Measurements from ENCODE around the gene IL12RB2. TPM values are rescaled to one million over a fixed set of nuclear protein-coding genes. Genes with fewer than 3 reads are reported as not detected.

The IL12RB2 gene
- total RNA-seq, 1 donor from 2014 or later: 221 TPM

GRCh38 chr1:67338642-67339041, 31.0 kb downstream of the IL12RB2 start:
- intact Hi-C loops (cut with micrococcal nuclease): loop anchor here (1.0 to 10.0 kb wide), 7 partner anchors 24 to 1524 kb away; no protein-coding TSS in a partner anchor
- Mint-ChIP-seq H3K27ac (peak overlapping the region; percentile 90), H3K4me1 (ENCODE audit: low read depth) (peaks cover 83% of the 10 kb centered on the region), H3K4me3 (peak overlapping the region; percentile 66), H3K9me3 (no peaks in the 10 kb centered on the region), H3K36me3 (ENCODE audit: low read depth) (peaks cover 80% of the 10 kb centered on the region), H3K27me3 (ENCODE audit: insufficient read depth) (no peaks in the 10 kb centered on the region)
- DNase-seq (ENCODE audit: low spot score): no peak

DNA sequence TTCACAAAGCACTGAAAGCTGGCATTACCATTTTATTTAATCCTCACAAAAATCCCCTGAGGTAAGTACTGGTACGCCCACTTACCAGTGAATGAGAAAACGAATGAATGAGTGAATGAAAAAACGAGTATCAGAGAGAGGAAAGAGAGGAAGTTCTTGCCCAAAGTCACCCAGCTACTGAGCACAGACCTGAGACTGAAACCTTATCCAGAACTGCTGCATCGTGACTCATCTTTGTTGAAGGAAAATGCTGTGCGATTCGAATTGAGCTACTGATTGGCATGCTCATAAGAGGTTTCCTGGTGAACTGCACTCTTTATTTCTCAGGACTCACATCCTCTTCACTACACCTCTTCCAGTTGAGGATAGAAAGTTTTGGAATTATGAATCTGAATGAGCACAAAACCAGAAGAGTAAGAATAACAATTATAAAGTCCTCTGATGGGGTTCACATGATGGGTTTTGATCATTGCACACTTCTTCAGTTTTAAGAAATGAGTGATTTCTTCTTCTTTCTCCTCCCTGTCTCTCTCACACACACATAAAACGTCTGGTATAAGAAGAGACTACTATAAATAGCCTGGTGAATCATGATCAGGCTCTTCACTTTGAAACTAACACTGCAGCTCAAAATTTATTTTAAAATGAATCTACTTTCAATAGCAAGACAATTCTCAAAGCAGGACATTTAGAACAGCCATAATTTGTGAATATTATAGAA, 32.1 kb downstream of the IL12RB2 start:
- H3K27ac Mint-ChIP-seq: peak overlapping the region; percentile 90
- H3K27me3 Mint-ChIP-seq (ENCODE audit: insufficient read depth): no peaks in the 10 kb centered on the region
- peaks cover 80% of the 10 kb centered on the region for H3K4me1 Mint-ChIP-seq (ENCODE audit: low read depth)
- H3K4me3 Mint-ChIP-seq: peak overlapping the region; percentile 66
- H3K36me3 Mint-ChIP-seq (ENCODE audit: low read depth): peaks cover 75% of the 10 kb centered on the region
- DNase-seq (ENCODE audit: low spot score): peak; percentile 47
- intact Hi-C loops (cut with micrococcal nuclease): loop anchor here (1.0 to 10.0 kb wide), 9 partner anchors 25 to 1525 kb away; no protein-coding TSS in a partner anchor
- H3K9me3 Mint-ChIP-seq: no peaks in the 10 kb centered on the region

DNA sequence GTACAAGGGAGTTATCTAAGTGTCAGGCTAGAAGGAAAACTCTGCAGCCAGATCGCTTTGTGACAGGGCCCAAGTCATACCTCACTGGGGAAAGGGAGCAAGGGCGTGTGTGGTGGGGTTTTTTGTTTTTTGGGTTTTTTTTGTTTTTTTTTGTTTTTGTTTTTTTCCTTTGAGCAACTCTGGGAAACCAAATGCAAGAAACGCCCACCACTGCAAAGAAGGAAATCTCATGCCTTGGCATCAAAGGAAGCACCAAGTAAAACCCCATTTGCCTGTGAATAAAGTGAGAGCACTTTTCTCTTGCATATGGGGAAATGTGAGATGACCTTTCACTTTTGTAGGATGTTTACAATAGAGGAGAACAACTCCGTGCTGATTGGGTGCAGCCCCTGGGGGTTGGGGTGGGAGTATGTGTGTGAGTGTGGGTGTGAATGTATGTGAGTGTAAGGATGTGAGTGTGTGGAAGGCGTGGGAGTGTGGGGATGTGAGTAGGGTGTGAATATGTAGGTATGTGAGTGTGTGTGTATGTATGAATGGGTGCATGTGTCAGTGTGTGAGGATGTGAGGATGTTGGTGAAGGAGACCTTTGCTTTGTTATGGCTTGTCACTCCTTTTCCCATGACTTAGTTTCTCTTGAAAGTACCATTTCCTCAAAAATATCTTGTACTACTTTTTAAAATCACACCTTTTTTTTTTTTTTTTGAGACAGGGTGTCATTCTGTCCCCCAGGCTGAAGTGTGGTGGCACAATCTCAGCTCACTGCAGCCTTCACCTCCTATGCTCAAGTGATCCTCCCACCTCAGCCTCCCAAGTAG, 34.6 kb downstream of the IL12RB2 start:
- H3K4me3 Mint-ChIP-seq: peak overlapping the region; percentile 27
- no peaks in the 10 kb centered on the region for H3K9me3 Mint-ChIP-seq
- H3K36me3 Mint-ChIP-seq (ENCODE audit: low read depth): peaks cover 63% of the 10 kb centered on the region
- no peaks in the 10 kb centered on the region for H3K27me3 Mint-ChIP-seq (ENCODE audit: insufficient read depth)
- DNase-seq (ENCODE audit: low spot score): peak; percentile 55
- H3K27ac Mint-ChIP-seq: peak overlapping the region; percentile 90
- intact Hi-C loops (cut with micrococcal nuclease): loop anchor here (1.0 to 2.0 kb wide), 3 partner anchors 8 to 68 kb away; no protein-coding TSS in a partner anchor
- H3K4me1 Mint-ChIP-seq (ENCODE audit: low read depth): peaks cover 71% of the 10 kb centered on the region

- H3K36me3 Mint-ChIP-seq (ENCODE audit: low read depth): peaks cover 63% of the 10 kb centered on the region
- no peaks in the 10 kb centered on the region for H3K9me3 Mint-ChIP-seq
- DNase-seq (ENCODE audit: low spot score): no peak
- H3K4me1 Mint-ChIP-seq (ENCODE audit: low read depth): peaks cover 70% of the 10 kb centered on the region
- H3K27ac Mint-ChIP-seq: peak overlapping the region; percentile 15
- H3K4me3 Mint-ChIP-seq: no peak overlapping the region
- no peaks in the 10 kb centered on the region for H3K27me3 Mint-ChIP-seq (ENCODE audit: insufficient read depth)
- intact Hi-C loops (cut with micrococcal nuclease): no loop called here
Measured at GRCh38 chr1:67345556-67345955, 37.9 kb downstream of the IL12RB2 start.

- intact Hi-C loops (cut with micrococcal nuclease): loop anchor here (2.0 kb wide), 1 partner anchor 154 kb away; no protein-coding TSS in a partner anchor
- Mint-ChIP-seq H3K4me3 (no peak overlapping the region), H3K27me3 (ENCODE audit: insufficient read depth) (no peaks in the 10 kb centered on the region), H3K4me1 (ENCODE audit: low read depth) (peaks cover 60% of the 10 kb centered on the region), H3K27ac (no peak overlapping the region), H3K9me3 (no peaks in the 10 kb centered on the region), H3K36me3 (ENCODE audit: low read depth) (peaks cover 53% of the 10 kb centered on the region)
- DNase-seq (ENCODE audit: low spot score): no peak
Measured at GRCh38 chr1:67346982-67347381, 39.3 kb downstream of the IL12RB2 start.

- Mint-ChIP-seq H3K27ac (peak overlapping the region; percentile 51), H3K27me3 (ENCODE audit: insufficient read depth) (no peaks in the 10 kb centered on the region), H3K4me1 (ENCODE audit: low read depth) (peaks cover 62% of the 10 kb centered on the region), H3K36me3 (ENCODE audit: low read depth) (peaks cover 54% of the 10 kb centered on the region), H3K9me3 (no peaks in the 10 kb centered on the region), H3K4me3 (no peak overlapping the region)
- intact Hi-C loops (cut with micrococcal nuclease): loop anchor here (2.0 kb wide), 1 partner anchor 153 kb away; no protein-coding TSS in a partner anchor
- no peak for DNase-seq (ENCODE audit: low spot score)
Measured at GRCh38 chr1:67347688-67348472, 40.2 kb downstream of the IL12RB2 start.

DNA sequence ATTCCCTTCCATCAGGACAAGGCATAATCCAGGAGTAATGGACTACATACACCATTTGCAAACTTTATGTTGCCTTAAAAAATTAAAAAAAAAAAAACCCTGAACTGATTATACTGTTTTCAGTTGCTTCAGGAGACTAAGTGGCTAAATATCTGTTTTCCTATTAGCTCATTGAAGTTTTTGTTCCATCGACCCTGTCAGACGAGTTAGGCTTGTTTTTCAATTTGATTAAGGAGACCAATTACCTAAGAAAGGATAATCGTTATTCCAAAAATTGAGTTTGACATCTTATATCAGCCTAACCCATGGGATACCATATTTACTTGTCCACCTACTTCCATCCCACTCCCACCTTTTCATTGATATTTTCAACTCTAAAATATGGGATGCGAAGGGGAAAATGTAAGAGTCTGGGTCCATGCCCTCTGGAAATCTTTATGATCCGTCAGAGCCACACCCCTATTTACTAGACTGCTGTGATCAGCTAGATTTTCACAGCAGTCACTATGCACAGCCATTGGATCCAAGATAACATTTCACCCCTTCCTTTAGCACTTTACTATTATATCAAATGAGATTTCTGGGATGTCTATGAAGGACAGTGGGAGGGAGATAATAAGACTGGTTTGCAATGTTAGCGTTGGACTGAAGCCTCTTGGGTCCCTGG, 41.0 kb downstream of the IL12RB2 start:
- Mint-ChIP-seq H3K4me1 (ENCODE audit: low read depth) (peaks cover 63% of the 10 kb centered on the region), H3K27ac (peak overlapping the region; percentile 35), H3K9me3 (no peaks in the 10 kb centered on the region), H3K27me3 (ENCODE audit: insufficient read depth) (no peaks in the 10 kb centered on the region), H3K36me3 (ENCODE audit: low read depth) (peaks cover 53% of the 10 kb centered on the region), H3K4me3 (no peak overlapping the region)
- no peak for DNase-seq (ENCODE audit: low spot score)
- intact Hi-C loops (cut with micrococcal nuclease): no loop called here

- H3K4me3 Mint-ChIP-seq: no peak overlapping the region
- peak; percentile 48 for DNase-seq (ENCODE audit: low spot score)
- H3K9me3 Mint-ChIP-seq: no peaks in the 10 kb centered on the region
- no peaks in the 10 kb centered on the region for H3K27me3 Mint-ChIP-seq (ENCODE audit: insufficient read depth)
- H3K36me3 Mint-ChIP-seq (ENCODE audit: low read depth): peaks cover 60% of the 10 kb centered on the region
- intact Hi-C loops (cut with micrococcal nuclease): loop anchor here (1.0 to 5.0 kb wide), 2 partner anchors 8 to 77 kb away; no protein-coding TSS in a partner anchor
- H3K4me1 Mint-ChIP-seq (ENCODE audit: low read depth): peaks cover 68% of the 10 kb centered on the region
- H3K27ac Mint-ChIP-seq: peak overlapping the region; percentile 79
Measured at GRCh38 chr1:67350783-67351182, 43.1 kb downstream of the IL12RB2 start.

DNA sequence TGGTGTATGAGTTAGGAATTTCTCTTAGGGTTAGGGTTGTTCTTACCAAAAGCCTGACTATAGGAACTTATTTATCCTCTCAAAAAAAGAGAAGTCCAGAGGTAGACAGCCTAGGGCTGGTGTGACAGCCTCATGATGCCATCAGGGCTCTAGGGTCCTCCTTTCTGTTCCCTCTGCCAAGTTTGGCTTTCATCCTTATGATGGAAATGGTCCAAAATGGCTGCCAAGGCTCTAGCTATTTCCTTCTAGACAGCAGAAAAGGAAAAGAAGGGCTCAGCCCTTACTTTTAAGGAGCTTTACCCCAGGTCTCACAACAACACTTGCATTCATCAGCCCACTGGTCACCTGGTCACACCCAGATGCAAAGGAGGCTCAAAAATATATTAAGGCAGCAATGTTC, 44.5 kb downstream of the IL12RB2 start:
- H3K36me3 Mint-ChIP-seq (ENCODE audit: low read depth): peaks cover 62% of the 10 kb centered on the region
- intact Hi-C loops (cut with micrococcal nuclease): loop anchor here (5.0 kb wide), 1 partner anchor 75 kb away; no protein-coding TSS in a partner anchor
- H3K4me1 Mint-ChIP-seq (ENCODE audit: low read depth): peaks cover 71% of the 10 kb centered on the region
- no peak overlapping the region for H3K4me3 Mint-ChIP-seq
- no peak overlapping the region for H3K27ac Mint-ChIP-seq
- no peaks in the 10 kb centered on the region for H3K27me3 Mint-ChIP-seq (ENCODE audit: insufficient read depth)
- DNase-seq (ENCODE audit: low spot score): no peak
- H3K9me3 Mint-ChIP-seq: no peaks in the 10 kb centered on the region

GRCh38 chr1:67355745-67356424, 48.2 kb downstream of the IL12RB2 start:
- DNase-seq (ENCODE audit: low spot score): no peak
- peaks cover 59% of the 10 kb centered on the region for H3K36me3 Mint-ChIP-seq (ENCODE audit: low read depth)
- H3K4me1 Mint-ChIP-seq (ENCODE audit: low read depth): peaks cover 61% of the 10 kb centered on the region
- H3K9me3 Mint-ChIP-seq: no peaks in the 10 kb centered on the region
- H3K27ac Mint-ChIP-seq: peak overlapping the region; percentile 62
- no peak overlapping the region for H3K4me3 Mint-ChIP-seq
- intact Hi-C loops (cut with micrococcal nuclease): loop anchor here (2.0 kb wide), 1 partner anchor 13 kb away; no protein-coding TSS in a partner anchor
- H3K27me3 Mint-ChIP-seq (ENCODE audit: insufficient read depth): no peaks in the 10 kb centered on the region

GRCh38 chr1:67359592-67359991, 51.9 kb downstream of the IL12RB2 start:
- H3K36me3 Mint-ChIP-seq (ENCODE audit: low read depth): peaks cover 57% of the 10 kb centered on the region
- H3K27ac Mint-ChIP-seq: peak overlapping the region; percentile 77

More at GRCh38 chr1:67359592-67359991, 51.9 kb downstream of the IL12RB2 start:
- Mint-ChIP-seq H3K9me3 (no peaks in the 10 kb centered on the region), H3K4me3 (peak overlapping the region; percentile 10), H3K27me3 (ENCODE audit: insufficient read depth) (no peaks in the 10 kb centered on the region), H3K4me1 (ENCODE audit: low read depth) (peaks cover 46% of the 10 kb centered on the region)
- intact Hi-C loops (cut with micrococcal nuclease): no loop called here
- DNase-seq (ENCODE audit: low spot score): no peak

Data from activated T-helper 1 cell treated with anti-CD3 and anti-CD28 coated beads, Interleukin-12 subunit alpha, Interleukin-12 subunit beta, Interleukin-2, Interleukin-4 antibody, amounts not matched to agents 30 ng/mL and 10 ng/mL and 1 ng/mL, durations not matched to agents 14 hours and 24 hours and 36 hours (primary cell).